ENCODE measurements around the gene ZBTB46.

GRCh38 chr20:63831646-63831992 is 555 bp upstream of the ZBTB46 start:
- TF ChIP-seq CTCF (IDR thresholded peaks at IDR 0.05 in 2 of 3, conservative IDR thresholded peaks at IDR 0.05 in 1 of 3; ENCODE audit: borderline replicate concordance in 1 of 3, insufficient read depth in 1 of 3, low read depth in 2 of 3, low read length in 2 of 3) (no peak), REST (IDR thresholded peaks at IDR 0.05; ENCODE audit: low read depth) (no peak), ZFX (IDR thresholded peaks at IDR 0.05) (no peak), RAD21 (IDR thresholded peaks at IDR 0.05; ENCODE audit: low read depth) (no peak), POLR2AphosphoS5 (IDR thresholded peaks at IDR 0.05; ENCODE audit: low read depth, low read length) (no peak), ELF1 (IDR thresholded peaks at IDR 0.05; ENCODE audit: borderline replicate concordance, low read depth) (no peak), EZH2phosphoT487 (IDR thresholded peaks at IDR 0.05; ENCODE audit: borderline replicate concordance) (no peak), YY1 (IDR thresholded peaks at IDR 0.05; ENCODE audit: extremely low read depth, insufficient replicate concordance, low read depth, low read length) (no peak), POLR2A (IDR thresholded peaks at IDR 0.05; ENCODE audit: borderline replicate concordance, extremely low read depth, insufficient read depth, insufficient read length) (no peak), SP1 (IDR thresholded peaks at IDR 0.05; ENCODE audit: low read depth) (no peak), ATF3 (IDR thresholded peaks at IDR 0.05) (no peak), TCF7L2 (IDR thresholded peaks at IDR 0.05; ENCODE audit: borderline replicate concordance, extremely low read depth, insufficient read depth, insufficient read length) (no peak), CEBPB (IDR thresholded peaks at IDR 0.05; ENCODE audit: low read depth) (no peak)

Data from HCT116 (cell line).